Transverse colon (tissue), 4 donors: ENCODE results near the gene NAP1L5.

Experiments
- CTCF ChIP-seq, 5 experiments: fragments of 200-600 bp in 3 of 5; fragments of 450-650 bp in 2 of 5; sonication (generic) in 3 of 5; IDR thresholded peaks; 1 replicate in 2 of 5; 2 replicates in 3 of 5; pipeline ENCODE4 v1.5.1; 2016 to 2017; ENCODE audit warnings: antibody characterized with exemption in 5 of 5, inconsistent platforms in 3 of 5, mild to moderate bottlenecking in 2 of 5, moderate library complexity in 1 of 5
- EP300 ChIP-seq: sonication (generic); formaldehyde crosslinking; IDR thresholded peaks from one replicate; pipeline ENCODE4 v1.6.1; 2017; ENCODE audit warnings: antibody characterized with exemption, low read depth
- POLR2A ChIP-seq: fragments of 450-650 bp; IDR thresholded peaks from one replicate; pipeline ENCODE4 v1.6.1; 2016; ENCODE audit warnings: antibody characterized with exemption, mild to moderate bottlenecking, moderate library complexity
- POLR2AphosphoS5 ChIP-seq, 3 donors: sonication (generic); formaldehyde crosslinking; IDR thresholded peaks; one replicate each; pipeline ENCODE4 v1.6.1; 2016; ENCODE audit warnings: antibody characterized with exemption in 3 of 3

GRCh38 chr4:88697588-88698329 is at the start of gene NAP1L5:
- no peak for TF ChIP-seq CTCF (IDR thresholded peaks at IDR 0.05)
- no peak for TF ChIP-seq EP300
- no peak for TF ChIP-seq POLR2A
- TF ChIP-seq POLR2AphosphoS5 (IDR thresholded peaks at IDR 0.05) = peak; percentile 53 to 63 (median 61)
